HG03469 (cell line): Measurements from ENCODE around the gene NAMPT.
A peak's percentile ranks its signal among the peaks of the same experiment; 100 is the strongest.

Experiments
- ATAC-seq: cut with Tn5 transposase; IDR thresholded peaks from one replicate; pipeline ENCODE4 v1.9.1; 2021; ENCODE audit warnings: mild to moderate bottlenecking, moderate library complexity, moderate number of reproducible peaks; ENCODE audit not compliant: unreplicated experiment

Gene NAMPT

DNA sequence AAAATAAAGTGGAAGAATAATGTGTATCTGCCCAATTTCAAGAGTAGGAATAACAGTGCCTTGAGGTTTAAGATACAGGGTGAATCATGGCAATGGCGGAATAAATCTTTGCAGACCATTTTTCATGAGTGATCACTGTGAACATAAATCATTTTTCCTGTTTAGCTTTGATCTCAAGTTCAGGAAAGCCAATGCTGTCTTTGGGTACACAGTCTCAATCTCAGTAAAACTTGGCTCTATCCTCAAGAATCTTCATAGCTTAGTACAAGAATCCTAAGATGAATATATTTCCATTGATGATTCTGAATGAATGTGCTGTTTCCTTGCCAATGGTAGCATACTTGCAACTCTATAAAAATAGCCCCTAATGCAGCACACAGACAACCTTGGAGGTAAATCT is 6.8 kb downstream of the NAMPT start:
- no peak for ATAC-seq

DNA sequence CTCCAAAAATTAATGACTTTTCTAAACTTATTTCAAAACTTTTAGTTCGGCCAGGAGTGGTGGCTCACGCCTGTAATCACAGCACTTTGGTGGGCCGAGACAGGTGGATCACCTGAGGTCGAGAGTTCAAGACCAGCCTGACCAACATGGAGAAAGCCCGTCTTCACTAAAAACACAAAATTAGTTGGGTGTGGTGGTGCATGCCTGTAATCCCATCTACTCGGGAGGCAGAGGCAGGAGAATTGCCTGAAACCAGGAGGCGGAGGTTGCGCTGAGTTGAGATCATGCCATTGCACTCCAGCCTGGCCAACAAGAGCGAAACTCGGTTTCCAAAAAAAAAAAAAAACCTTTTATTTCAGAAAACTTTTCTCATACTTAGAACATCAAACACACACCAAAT is 8.3 kb downstream of the NAMPT start:
- ATAC-seq, result no peak

DNA sequence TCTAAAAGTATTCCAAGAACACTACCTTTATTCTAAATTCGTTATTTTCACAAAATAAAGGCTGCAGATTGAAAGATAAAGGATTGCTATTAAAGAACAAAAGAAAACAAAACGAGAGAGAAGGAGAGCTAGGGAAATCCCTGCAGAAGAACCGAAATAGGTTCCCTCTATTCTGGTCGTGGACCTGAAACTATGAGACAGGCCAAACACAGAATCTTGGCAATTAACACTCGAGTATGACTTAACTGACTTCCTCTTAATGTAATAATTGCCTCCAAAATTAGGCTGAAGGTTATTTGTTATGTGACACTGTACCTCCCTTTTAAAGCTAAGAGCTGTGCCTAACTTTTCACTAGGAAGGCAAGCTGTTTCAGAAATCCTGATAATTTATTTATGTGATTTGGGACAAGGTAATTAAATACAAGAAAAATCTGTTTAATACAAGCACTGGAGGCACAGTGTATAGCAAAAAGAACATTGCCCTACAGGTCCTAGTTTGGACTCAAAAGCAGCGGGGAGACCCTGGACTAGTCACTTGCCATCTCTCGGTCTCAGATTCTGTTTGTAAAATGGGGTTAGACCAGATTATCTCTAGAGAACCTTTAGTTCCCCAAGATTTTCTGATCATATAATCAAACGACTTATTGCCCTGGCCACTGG is 11.6 kb downstream of the NAMPT start:
- peak; percentile 41 for ATAC-seq

DNA sequence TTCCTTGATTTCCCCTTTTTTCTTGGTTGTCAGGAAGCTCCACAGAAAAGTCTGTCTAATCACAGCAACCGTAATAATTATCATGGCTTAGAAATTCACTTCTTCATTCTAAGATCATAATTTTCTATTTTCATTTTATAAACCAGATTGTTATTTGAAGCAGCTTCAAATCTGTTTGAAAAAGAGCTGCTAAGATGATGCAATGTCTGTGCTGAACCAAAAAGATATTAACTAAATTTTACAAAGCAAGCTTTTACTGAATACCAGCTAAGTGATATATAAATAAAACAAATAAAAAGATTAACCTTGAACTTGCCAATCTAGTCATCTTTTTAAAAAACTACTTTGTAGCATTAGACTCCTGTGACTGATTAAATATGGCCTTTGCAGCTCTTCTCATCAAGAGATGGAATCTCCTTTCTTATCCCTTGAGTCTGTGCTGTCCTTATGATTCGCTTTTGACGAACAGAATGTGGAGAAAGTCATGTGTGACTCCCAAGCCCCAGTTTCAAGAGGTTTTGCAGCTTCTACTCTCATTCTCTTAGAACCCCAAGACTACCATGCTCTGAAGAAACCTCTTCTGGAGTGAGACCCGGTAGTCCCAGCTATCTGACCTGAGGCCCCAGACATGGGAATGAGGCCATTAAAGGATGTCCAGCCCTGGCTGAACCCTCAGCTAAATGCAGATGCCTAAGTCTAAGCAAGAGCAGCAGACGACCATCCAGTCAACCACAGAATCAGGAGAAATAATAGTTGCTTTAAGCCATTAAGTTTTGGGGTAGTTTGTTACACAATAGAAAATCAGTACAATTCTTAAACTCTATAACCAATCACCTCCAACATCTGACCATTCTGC is 14.4 kb downstream of the NAMPT start:
- no peak for ATAC-seq

DNA sequence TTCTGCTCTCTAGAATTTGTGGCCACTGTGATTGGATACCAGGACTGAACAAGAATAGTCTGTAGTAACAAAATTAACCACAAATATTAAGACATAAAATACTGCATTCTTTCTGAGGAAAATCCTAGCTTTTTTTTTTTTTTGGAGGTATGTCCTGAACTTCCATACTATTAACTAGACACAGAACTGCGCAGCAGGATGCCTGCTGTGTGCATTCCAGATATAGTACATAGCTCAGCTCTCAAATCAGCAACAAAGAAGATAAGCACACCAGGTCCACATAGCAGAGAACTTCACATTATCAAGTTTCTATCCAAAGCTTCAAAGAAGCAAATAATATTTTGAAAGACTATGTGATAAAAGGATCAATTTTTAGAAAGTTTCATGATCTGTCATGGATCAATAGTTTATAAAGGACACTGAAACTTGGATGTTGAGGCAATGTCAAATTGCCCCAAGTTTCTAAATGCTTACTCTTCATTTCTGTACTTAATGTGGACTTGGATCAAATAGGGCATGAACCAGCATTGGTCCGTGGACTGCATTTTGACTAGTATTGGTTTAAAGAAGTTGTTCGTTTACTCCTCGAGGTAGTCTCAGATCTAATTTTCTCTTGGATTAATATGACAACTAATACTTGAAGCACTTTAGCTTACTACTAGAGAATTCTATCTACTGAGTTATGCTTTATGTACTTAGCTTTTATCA is 15.4 kb downstream of the NAMPT start:
- no peak for ATAC-seq

DNA sequence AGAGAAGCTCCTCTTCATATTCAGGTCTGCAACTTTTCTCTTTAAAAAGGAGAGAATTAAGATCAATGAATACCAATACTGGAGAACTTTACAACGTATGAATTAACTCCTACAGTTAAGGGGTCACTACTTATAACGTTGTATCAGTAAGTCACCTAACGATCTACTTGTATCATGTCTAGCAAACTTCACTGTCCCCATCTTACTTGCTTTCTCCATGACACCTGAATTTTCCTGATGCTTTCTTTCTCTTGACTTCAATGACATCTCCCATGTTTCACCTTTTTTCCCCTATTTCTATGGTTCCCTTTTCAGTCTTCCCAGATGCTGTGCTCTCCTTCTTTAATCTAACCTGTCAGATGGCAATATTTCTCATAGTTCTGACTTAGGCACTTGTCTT is 19.6 kb downstream of the NAMPT start:
- no peak for ATAC-seq

DNA sequence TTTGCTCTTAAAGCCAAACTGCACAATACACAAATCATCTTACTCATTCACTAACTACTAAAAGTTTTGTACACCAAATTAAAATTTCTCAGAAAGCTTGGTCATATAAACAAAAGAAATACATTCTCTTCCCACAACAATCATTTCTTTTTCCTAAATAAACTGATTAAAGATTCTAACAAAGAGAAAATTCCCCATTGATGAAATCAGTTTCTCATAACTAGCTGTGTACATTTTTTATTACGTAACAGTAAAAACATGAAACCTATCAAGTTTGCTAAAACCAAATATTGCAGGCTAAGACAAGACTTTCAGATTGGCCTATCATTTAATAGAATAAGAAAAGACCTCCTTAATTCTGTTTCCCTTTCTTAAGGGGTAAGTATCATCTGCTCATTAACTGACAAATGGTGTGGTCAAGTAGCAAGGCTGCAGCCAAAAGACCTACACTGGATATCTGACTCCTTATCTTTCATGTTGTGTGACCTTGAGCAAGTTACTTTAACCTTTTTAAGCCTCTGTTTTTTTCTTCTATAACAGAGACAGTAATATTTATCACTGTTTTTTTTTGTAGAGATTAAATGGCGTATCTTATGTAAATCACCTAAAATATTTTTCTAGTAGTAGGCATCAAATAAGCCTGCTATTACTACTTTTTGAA is 22.4 kb downstream of the NAMPT start:
- no peak for ATAC-seq

DNA sequence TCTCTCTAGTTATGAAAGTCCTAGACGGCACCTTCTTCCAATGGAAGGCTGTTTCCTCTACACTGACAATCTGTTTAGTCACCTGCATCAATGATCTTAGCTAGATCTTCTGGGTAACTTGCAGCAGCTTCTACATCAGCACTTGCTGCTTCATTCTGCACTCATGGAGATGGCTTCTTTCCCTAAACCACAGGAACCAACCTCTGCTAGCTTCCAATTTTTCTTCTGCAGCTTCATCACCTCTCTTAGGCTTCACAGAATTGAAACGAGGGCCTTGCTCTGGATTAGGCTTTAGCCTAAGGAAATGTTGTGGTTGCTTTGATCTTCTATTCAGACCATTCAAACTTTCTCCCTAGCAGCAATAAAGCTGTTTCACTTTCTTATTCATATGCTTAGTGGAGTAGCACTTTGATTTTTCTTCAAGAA is 24.6 kb downstream of the NAMPT start:
- ATAC-seq, result no peak

DNA sequence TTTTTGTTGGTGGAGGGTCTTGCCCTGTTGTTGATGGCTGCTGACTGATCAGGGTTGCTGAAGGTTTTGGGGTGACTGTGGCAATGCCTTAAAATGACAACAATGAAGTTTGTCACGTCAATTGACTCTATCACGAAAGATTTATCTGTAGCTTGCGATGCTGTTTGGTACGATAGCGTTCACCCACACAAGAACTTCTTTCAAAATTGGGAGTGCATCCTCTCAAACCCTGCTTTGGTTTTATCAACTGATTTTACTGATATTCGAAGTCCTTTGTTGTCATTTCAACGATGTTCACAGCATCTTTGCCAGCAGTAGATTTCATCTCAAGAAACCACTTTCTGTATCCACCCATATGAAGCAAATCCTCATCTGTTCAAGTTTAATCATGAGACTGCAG is 26.0 kb downstream of the NAMPT start:
- ATAC-seq, result no peak

DNA sequence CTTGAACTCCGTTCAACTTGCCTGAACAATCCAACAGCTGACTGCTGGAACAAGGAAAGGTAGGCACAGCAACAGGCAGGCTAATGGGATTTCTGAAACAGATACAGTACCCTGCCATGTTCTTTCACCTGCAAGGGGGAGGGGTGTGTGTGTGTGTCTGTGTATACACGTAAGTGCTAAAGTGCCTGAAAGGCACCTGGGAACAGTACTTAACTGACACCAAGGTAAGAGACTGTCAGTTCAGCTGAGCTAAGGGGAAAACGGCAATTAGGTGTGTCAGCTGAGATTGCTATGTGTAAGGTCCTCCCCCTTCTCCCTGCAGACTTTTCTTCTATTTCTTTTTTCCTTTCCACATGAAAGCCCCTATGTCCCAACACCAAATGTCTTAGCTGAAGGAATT is 27.0 kb downstream of the NAMPT start:
- ATAC-seq, result no peak

DNA sequence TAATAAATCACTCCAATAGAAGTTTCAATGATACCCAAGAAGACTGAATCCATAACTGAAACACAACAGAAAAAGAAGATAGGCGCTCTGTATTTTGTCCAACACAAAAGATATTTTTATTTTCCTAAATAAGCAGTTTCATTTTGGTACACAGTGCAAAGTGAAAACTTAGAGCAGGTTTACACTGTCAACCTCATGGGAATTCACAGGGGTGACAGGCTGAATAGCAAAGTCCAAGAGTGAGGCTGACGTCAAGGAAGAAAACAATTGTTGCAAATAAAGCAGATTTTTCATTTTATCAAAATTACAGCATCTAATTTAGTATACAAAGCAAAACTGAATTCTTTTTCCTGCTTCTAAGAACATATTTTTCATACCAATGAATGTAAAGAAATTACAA is 28.6 kb downstream of the NAMPT start:
- ATAC-seq, result no peak

DNA sequence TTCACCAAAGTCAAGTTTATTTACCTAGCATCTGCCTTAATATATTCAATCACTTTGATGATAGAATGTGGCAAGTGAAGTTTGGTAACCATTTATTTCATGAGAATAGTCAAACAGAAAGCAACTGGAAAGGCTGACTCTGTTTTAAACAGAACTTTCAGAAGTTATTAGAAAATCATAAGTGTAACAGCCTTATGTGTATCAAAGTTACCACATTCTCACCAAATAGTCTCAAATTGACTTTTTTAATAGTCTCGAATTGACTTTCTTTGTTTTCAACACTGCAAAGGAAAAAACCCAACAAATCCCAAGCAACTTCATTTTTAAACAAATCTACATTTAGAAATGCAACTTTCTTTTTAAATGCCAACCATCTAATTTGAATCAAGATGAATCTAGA is 29.5 kb downstream of the NAMPT start:
- no peak for ATAC-seq

DNA sequence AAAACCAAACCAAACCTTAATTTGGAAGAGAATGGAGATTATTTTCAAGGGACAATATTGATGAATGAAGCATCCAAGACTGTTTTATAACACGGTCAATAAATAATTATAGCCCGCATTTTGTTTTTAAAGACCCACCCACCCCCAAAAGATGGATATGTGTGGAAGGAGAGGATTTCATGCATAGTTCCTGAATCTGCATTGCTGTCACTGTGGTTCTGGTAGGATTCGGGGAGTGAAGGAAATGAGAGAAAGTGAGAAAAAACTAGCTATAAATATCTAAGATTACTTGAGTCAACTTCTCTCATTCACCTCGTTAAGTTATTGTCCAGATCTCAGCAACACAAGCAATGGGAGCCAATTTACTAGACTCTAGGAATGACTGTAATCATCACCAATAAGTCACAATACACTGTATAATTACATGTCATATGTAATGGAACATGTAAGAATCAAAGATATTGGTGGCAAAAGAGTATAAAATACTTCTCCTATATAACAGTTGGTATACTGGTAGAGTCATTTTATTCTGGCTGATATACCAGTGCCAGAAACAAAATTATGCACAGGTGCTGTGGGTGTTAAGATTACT is 30.2 kb downstream of the NAMPT start:
- no peak for ATAC-seq

DNA sequence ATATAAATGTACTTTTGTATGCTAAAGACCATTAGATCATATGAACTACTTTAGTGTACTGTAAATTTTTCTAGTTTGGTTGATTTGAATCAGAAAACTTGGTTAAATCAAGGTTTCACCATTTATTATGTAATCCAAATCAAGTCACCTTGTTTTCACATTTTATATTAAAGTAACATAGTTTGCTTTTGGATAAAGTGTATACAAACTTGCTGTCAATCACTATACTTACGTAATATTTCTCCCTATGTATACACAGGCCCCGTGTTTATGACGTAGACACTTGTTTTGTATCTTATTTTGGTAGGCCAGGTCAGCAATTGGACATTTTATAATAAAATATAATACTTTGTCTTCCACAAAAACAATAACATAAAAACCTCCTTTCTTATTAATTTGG is 32.2 kb downstream of the NAMPT start:
- ATAC-seq, result no peak

DNA sequence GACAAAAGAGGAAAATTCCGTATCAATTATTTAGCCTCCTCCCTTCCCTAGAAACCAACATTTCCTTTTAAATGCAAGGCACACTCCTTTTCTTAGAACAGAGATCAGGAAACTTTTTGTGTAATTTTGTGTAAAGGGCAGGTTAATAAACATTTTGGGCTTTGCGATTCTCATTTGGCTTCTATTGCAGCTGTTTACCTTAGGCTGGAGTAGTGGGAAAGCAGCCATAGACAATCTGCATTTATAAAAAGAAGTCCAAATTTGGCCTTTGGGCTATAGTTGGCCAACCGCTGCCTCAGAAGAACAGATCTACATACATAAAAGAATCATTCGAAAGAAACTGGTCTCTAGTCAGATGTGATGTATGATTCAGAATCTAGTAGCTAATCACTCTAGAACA is 35.3 kb downstream of the NAMPT start:
- ATAC-seq, result no peak

DNA sequence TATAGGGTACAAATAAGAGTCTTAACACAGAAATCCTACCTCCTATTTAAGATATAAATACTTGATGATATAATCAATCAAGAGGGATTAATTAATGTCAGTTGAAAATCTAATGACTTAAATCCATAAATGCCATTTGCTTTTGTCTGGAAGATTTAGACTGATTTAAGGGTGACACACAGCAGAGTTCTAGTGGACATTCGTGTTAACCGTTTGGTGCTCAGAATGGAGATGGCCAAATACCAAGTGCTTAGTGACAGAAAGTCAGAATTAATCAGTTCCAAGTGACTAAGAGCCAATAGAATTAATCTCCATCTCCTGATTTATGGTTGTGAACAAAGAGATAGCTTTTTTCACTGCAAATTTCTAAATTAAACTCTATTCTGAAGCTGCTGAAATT is 36.2 kb downstream of the NAMPT start:
- no peak for ATAC-seq

DNA sequence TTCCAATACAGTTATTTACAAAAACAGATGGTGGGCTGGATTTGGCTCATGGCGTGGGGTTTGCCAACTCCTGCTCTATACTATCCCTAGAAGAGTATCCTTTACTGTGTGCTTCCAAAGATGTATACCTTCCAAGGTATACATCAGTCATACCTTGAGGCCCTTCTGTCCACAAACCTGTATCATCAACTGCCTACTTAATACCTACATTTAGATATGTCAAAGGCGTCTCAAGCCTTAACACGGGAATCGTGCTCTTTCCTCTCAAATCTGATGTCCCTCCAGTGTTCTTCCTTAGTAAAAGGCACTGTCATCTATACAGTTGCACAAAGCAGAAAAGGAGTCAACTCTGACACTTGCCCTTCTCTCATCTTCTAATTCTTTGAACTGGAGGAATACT is 36.9 kb downstream of the NAMPT start:
- no peak for ATAC-seq

DNA sequence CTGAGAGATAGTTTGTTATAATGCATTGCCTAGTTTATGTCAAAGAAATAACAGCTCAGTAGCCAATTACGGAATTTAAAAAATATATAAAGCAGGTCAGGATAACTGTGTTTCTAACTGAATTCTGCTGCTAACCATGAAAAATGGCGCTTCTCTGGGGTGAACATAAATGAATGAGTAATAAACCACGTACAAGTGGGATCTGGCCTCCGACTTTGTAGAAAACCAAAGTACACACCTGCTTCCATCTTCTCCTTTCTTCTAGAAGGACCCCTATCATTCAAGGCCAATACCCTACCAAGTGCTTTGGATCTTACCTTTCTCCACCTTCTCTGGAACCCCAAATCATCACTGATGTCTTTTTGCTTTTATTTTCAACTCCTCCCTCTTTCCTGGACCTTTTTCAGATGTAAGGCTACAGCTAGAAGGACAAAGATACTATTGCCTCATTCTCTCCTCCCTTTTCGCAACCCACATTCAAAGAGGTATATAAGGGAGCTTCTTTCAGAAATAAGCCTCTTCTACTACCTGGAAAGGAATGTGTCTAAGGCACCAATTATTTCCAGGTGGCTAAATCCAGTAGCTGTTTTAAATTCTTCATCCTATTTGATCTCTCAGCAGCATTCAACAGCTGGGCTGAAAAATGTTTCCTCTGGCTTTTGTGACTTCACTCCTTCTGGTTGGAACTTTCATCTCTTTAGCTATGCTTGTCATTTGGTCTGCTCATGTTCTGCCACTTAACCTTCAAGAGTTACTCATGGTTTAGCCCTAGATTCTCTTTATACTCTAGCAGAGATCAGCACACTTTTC is 37.7 kb downstream of the NAMPT start:
- no peak for ATAC-seq

DNA sequence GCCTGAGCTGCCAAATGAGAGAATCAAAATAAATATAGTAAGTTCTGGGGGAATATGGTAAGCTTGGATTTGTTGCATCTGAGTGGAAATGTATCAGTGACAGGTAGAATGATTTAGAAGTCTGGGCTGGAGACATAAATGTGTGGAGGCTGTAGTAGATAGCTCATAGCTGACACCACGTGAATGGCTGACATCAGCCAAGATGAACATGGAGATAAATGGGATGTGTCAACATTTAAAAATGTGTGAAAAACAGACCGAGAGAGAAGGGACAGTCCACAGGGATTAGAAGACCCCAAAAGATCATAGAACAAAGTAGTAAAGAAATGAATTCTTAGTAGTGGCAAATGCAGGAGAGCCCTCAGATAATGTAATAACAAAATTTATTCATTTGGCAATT is 40.9 kb downstream of the NAMPT start:
- no peak for ATAC-seq

DNA sequence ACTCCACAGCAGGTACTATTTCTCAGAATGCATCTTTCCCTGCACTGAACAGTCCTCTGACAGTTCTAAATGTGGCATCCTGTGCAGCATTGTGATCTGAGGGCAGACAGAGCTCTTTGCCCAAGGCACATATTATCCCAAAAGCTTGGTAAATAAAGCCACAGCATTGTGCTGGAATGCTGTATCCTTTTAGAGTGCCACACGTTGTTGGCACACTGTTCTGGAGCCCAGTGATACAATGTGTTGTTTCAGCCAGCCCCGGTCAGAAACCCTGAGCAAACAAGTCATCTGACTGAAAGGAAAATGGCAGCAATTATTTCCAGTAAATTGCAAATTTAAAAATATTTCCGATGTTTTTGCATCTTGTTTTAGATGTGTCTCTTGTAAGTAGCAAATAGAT is 45.4 kb downstream of the NAMPT start:
- no peak for ATAC-seq
